ENCODE measurements around the gene FRMD7.
"Not testable (repeated sequence)": the region's sequence is repeated elsewhere in the genome, so short reads cannot be mapped to it uniquely, and the experiment has no call there.

The FRMD7 gene

DNA sequence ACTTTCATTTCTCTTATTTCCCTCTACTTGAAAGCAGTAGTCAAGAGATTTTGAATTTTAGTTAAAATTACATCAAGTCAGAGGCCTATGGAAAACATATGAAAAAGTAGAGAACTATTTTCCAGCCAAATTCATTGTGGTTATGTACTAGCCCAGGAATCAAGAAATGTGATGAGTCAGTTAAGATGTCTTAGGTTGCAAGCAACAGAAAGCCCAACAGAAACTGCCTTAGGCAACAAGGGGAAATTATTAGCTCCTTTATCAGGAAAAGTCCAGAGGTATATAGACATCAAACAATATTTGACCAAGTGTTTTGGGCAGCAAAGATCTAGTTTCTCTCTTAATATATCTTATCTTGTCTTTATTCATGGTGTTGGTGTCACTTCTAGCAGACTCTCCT is 37.8 kb upstream of the FRMD7 start:
- in situ Hi-C loops (cut with HindIII; ENCODE audit: low pct_ligation_motif_present, low sequenced_read_pairs): no loop called here
- Histone ChIP-seq H3K27ac (no peak overlapping the region), H3K27me3 (replicated peaks) (no peaks in the 10 kb centered on the region), H3K4me3 (ENCODE audit: low read depth, low read length) (no peak overlapping the region), H3K36me3 (replicated peaks) (no peaks in the 10 kb centered on the region)
- DNase-seq: no peak
- TF ChIP-seq CTCF (IDR thresholded peaks at IDR 0.05; ENCODE audit: low read depth, low read length, missing control alignments): no peak

DNA sequence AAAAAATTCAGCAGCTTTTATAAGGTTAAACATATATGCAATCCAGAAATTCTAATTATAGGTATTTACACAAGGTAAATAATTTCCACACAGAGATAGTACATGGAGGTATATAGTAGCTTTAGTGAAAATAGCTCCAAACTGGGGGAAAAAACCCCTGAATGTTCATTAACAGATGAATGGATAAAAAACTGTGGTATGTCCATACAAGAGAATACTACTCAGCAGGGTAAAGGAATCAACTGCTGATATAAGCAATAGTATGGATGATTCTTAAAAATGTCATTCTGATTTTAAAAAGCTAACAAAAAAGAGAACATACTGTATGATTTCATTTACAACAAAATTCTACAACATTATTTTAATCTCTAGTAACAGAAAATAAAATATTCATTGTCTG is 37.2 kb upstream of the FRMD7 start:
- in situ Hi-C loops (cut with HindIII; ENCODE audit: low pct_ligation_motif_present, low sequenced_read_pairs): no loop called here
- no peak overlapping the region for H3K4me3 ChIP-seq (ENCODE audit: low read depth, low read length)

DNA sequence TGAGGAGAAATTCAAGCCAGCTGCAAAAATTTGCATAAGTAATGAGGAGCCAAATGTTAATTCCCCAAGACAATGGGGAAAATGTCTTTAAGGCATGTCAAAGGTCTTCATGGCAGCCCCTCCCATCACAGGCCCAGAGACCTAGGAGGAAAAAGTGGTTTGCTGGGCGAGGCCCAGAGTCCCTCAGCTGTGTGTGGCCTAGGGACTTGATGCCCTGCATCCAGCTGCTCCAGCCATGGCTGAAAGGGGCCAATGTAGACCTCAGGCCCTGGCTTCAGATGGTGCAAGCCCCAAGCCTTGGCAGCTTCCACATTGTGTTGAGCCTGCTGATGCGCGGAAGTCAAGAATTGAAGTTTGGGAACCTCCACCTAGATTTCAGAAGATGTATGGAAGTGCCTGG is 35.3 kb upstream of the FRMD7 start:
- H3K36me3 ChIP-seq (replicated peaks); in situ Hi-C loops (cut with HindIII; ENCODE audit: low pct_ligation_motif_present, low sequenced_read_pairs); H3K27ac ChIP-seq; H3K4me3 ChIP-seq (ENCODE audit: low read depth, low read length); H3K27me3 ChIP-seq (replicated peaks); DNase-seq: not testable (repeated sequence)

More for the DNA sequence above, 37.2 kb upstream of the FRMD7 start:
- no peak for TF ChIP-seq CTCF (IDR thresholded peaks at IDR 0.05; ENCODE audit: low read depth, low read length, missing control alignments)
- Histone ChIP-seq H3K27ac (no peak overlapping the region), H3K36me3 (replicated peaks) (no peaks in the 10 kb centered on the region), H3K27me3 (replicated peaks) (no peaks in the 10 kb centered on the region)
- no peak for DNase-seq

- no peak for TF ChIP-seq CTCF (IDR thresholded peaks at IDR 0.05; ENCODE audit: low read depth, low read length, missing control alignments)
- no peak overlapping the region for H3K27ac ChIP-seq
- no peaks in the 10 kb centered on the region for H3K36me3 ChIP-seq (replicated peaks)
- H3K27me3 ChIP-seq (replicated peaks): no peaks in the 10 kb centered on the region
- no peak overlapping the region for H3K4me3 ChIP-seq (ENCODE audit: low read depth, low read length)
- in situ Hi-C loops (cut with HindIII; ENCODE audit: low pct_ligation_motif_present, low sequenced_read_pairs): no loop called here
- DNase-seq: no peak
Measured at GRCh38 chrX:132153166-132153565, 25.3 kb upstream of the FRMD7 start.

GRCh38 chrX:132146456-132146855 is 18.6 kb upstream of the FRMD7 start:
- no peak overlapping the region for H3K27ac ChIP-seq
- no peaks in the 10 kb centered on the region for H3K27me3 ChIP-seq (replicated peaks)
- H3K4me3 ChIP-seq (ENCODE audit: low read depth, low read length): no peak overlapping the region
- no peak for DNase-seq
- in situ Hi-C loops (cut with HindIII; ENCODE audit: low pct_ligation_motif_present, low sequenced_read_pairs): no loop called here
- H3K36me3 ChIP-seq (replicated peaks): no peaks in the 10 kb centered on the region
- TF ChIP-seq CTCF (IDR thresholded peaks at IDR 0.05; ENCODE audit: low read depth, low read length, missing control alignments): no peak

GRCh38 chrX:132144061-132144460 is 16.2 kb upstream of the FRMD7 start:
- in situ Hi-C loops (cut with HindIII; ENCODE audit: low pct_ligation_motif_present, low sequenced_read_pairs): no loop called here
- no peaks in the 10 kb centered on the region for H3K27me3 ChIP-seq (replicated peaks)

More at GRCh38 chrX:132144061-132144460, 16.2 kb upstream of the FRMD7 start:
- H3K36me3 ChIP-seq (replicated peaks): no peaks in the 10 kb centered on the region
- DNase-seq: no peak
- no peak for TF ChIP-seq CTCF (IDR thresholded peaks at IDR 0.05; ENCODE audit: low read depth, low read length, missing control alignments)
- no peak overlapping the region for H3K4me3 ChIP-seq (ENCODE audit: low read depth, low read length)
- no peak overlapping the region for H3K27ac ChIP-seq
